K562 treated with DMSO at 1 percent for 24 hours (cell line): ENCODE measurements around the gene ASCL5. TPM values are rescaled to one million over a fixed set of nuclear protein-coding genes. Genes with fewer than 3 reads are reported as not detected.

Source experiments
- total RNA-seq: library from RNA; unstranded; fragments of 300-600 nt; gene quantifications from 2 replicates; pipeline ENCODE4 v1.2.3, GENCODE V29; 2022; ENCODE audit warnings: low read depth; ENCODE audit not compliant: insufficient read depth

The ASCL5 gene
- not detected in 2 replicates for total RNA-seq

GRCh38 chr1:201126832-201127754, at the start of gene ASCL5:
Gene ASCL5 (minus strand): TSS chr1:201127184. CDS start chr1:201115372, 11,812 bp downstream.

GRCh38 chr1:201154389-201155165, 27.6 kb upstream of the ASCL5 start, which contains the start of gene TMEM9:
Gene TMEM9 (minus strand): TSS chr1:201154474. CDS start chr1:201153923, 551 bp downstream.

GRCh38 chr1:201112173-201112731, 14.7 kb downstream of the ASCL5 start, which contains the start of gene CACNA1S:
Gene CACNA1S (minus strand): TSS chr1:201112426. CDS start chr1:201112339, 87 bp downstream.

Other genes starting within 250 kb of the ASCL5 start
- gene INAVA, start 232.3 kb downstream of the ASCL5 start, total RNA-seq, result not detected in 2 replicates
- gene KIF21B, start 103.5 kb downstream of the ASCL5 start, total RNA-seq, result 12.5 and 12.8 TPM in 2 replicates
- not detected in 2 replicates for gene CACNA1S, start 14.8 kb downstream of the ASCL5 start, total RNA-seq
- 133 and 147 TPM in 2 replicates for gene TMEM9, start 27.3 kb upstream of the ASCL5 start, total RNA-seq
- not detected in 2 replicates for gene IGFN1, start 63.6 kb upstream of the ASCL5 start, total RNA-seq
- gene PKP1, start 156.3 kb upstream of the ASCL5 start, total RNA-seq, result not detected in 2 replicates